OCI-LY1 (cell line): ENCODE data around the gene ART1.
"Not testable (repeated sequence)": the region's sequence is repeated elsewhere in the genome, so short reads cannot be mapped to it uniquely, and the experiment has no call there.

ENCODE experiments used
- H2AFZ ChIP-seq: fragments of 200-600 bp; sonication (generic), shearing (Covaris generic); 2 replicates; pipeline ENCODE4 v1.6.0; 2014; ENCODE audit warnings: antibody characterized with exemption, mild to moderate bottlenecking, low read length
- H3F3A ChIP-seq: fragments of 200-600 bp; sonication (generic), shearing (Covaris generic); 2 replicates; pipeline ENCODE4 v1.6.0; 2014; ENCODE audit warnings: mild to moderate bottlenecking, antibody characterized with exemption, low read length, moderate library complexity; ENCODE audit not compliant: insufficient read depth
- H3K27ac ChIP-seq: fragments of 200-600 bp; sonication (generic); 2 replicates; pipeline ENCODE4 v1.5.1; 2014; ENCODE audit warnings: low read length, mixed run types, mild to moderate bottlenecking, low read depth; ENCODE audit not compliant: poor library complexity, severe bottlenecking
- H3K27me3 ChIP-seq: fragments of 200-600 bp; sonication (generic); 2 replicates; pipeline ENCODE4 v1.6.0; 2014; ENCODE audit warnings: antibody characterized with exemption, mild to moderate bottlenecking, low read length, moderate library complexity; ENCODE audit not compliant: insufficient read depth
- H3K36me3 ChIP-seq: fragments of 200-600 bp; sonication (generic); 2 replicates; pipeline ENCODE4 v1.6.1; 2014; ENCODE audit warnings: mild to moderate bottlenecking, antibody characterized with exemption, low read length, moderate library complexity, mixed read lengths; ENCODE audit not compliant: insufficient read depth
- H3K4me1 ChIP-seq: fragments of 200-600 bp; sonication (generic); 2 replicates; pipeline ENCODE4 v1.5.1; 2014; ENCODE audit warnings: mild to moderate bottlenecking, low read length, moderate library complexity; ENCODE audit not compliant: insufficient read depth, severe bottlenecking
- H3K4me2 ChIP-seq: fragments of 200-600 bp; sonication (generic), shearing (Covaris generic); 2 replicates; pipeline ENCODE4 v1.6.1; 2014; ENCODE audit warnings: low read length
- H3K4me3 ChIP-seq: fragments of 200-600 bp; sonication (generic); 2 replicates; pipeline ENCODE4 v1.5.1; 2014; ENCODE audit warnings: low read length, low read depth, mild to moderate bottlenecking, mixed read lengths; ENCODE audit not compliant: poor library complexity, severe bottlenecking
- H3K79me2 ChIP-seq: fragments of 200-600 bp; shearing (Covaris generic); 2 replicates; pipeline ENCODE4 v1.6.1; 2016; ENCODE audit warnings: mixed run types, low read length, mixed read lengths; ENCODE audit not compliant: insufficient read depth
- H3K9ac ChIP-seq: fragments of 200-600 bp; sonication (generic), shearing (Covaris generic); 2 replicates; pipeline ENCODE4 v1.6.1; 2014; ENCODE audit warnings: mild to moderate bottlenecking, low read length, mixed read lengths
- H3K9me2 ChIP-seq: fragments of 200-600 bp; sonication (generic), shearing (Covaris generic); 2 replicates; pipeline ENCODE4 v1.6.1; 2014; ENCODE audit warnings: low read depth, mild to moderate bottlenecking, low read length, mixed read lengths
- H3K9me3 ChIP-seq: fragments of 200-600 bp; shearing (Covaris generic); 2 replicates; pipeline ENCODE4 v1.6.1; 2014; ENCODE audit warnings: low read length, mixed read lengths
- H4K20me1 ChIP-seq: fragments of 200-600 bp; sonication (generic), shearing (Covaris generic); 2 replicates; pipeline ENCODE4 v1.6.0; 2016; ENCODE audit warnings: mild to moderate bottlenecking, low read length; ENCODE audit not compliant: insufficient read depth
- CTCF ChIP-seq: fragments of 200-600 bp; sonication (generic), shearing (Covaris generic); IDR thresholded peaks from 2 replicates; pipeline ENCODE4 v1.5.1; 2017; ENCODE audit warnings: mild to moderate bottlenecking, antibody characterized with exemption, low read length, moderate library complexity, mixed read lengths
- EZH2 ChIP-seq: fragments of 200-600 bp; sonication (generic), shearing (Covaris generic); IDR thresholded peaks from 2 replicates; pipeline ENCODE4 v1.8.0; 2017; ENCODE audit warnings: borderline replicate concordance, mixed run types, mild to moderate bottlenecking, antibody characterized with exemption, low read length, moderate library complexity, mixed read lengths

Gene ART1

GRCh38 chr11:3641701-3642070 lies 3.2 kb upstream of the ART1 start, which contains the start of gene ART5:
Gene ART5, minus strand, starts transcription at chr11:3641992. Its CDS starts 130 bp downstream, at chr11:3641862.
- no peaks in the 10 kb centered on the region for H4K20me1 ChIP-seq
- no peaks in the 10 kb centered on the region for H3F3A ChIP-seq
- no peaks in the 10 kb centered on the region for H3K79me2 ChIP-seq
- H3K9me2 ChIP-seq: no peaks in the 10 kb centered on the region
- no peaks in the 10 kb centered on the region for H3K9me3 ChIP-seq
- H3K27me3 ChIP-seq: peaks cover 7% of the 10 kb centered on the region; the same call in 1 of the 2 replicates
- H3K27ac ChIP-seq: no peak within 1 kb of the TSS
- TF ChIP-seq CTCF (no peak), EZH2 (no peak)
- no peak within 1 kb of the TSS for H3K4me3 ChIP-seq
- H3K36me3 ChIP-seq: no peaks in the 10 kb centered on the region; the same call in 1 of the 2 replicates
- H2AFZ ChIP-seq: no peak within 1 kb of the TSS
- H3K9ac ChIP-seq: no peak within 1 kb of the TSS
- H3K4me1 ChIP-seq: no peaks in the 10 kb centered on the region
- H3K4me2 ChIP-seq: no peak within 1 kb of the TSS

GRCh38 chr11:3642071-3642951 lies 2.6 kb upstream of the ART1 start:
- H2AFZ ChIP-seq: no peak overlapping the region

GRCh38 chr11:3643102-3643546 lies 1.8 kb upstream of the ART1 start:
- H3K27ac ChIP-seq, H3K4me1 ChIP-seq, H2AFZ ChIP-seq, H3K9me3 ChIP-seq, H3K4me3 ChIP-seq, H3K9me2 ChIP-seq, H3F3A ChIP-seq, H3K9ac ChIP-seq, H3K4me2 ChIP-seq, H3K27me3 ChIP-seq, H3K79me2 ChIP-seq, H4K20me1 ChIP-seq, H3K36me3 ChIP-seq: not testable (repeated sequence)

More at GRCh38 chr11:3642071-3642951, 2.6 kb upstream of the ART1 start:
- H3K9ac ChIP-seq: no peak overlapping the region
- H3K4me2 ChIP-seq: no peak overlapping the region
- no peaks in the 10 kb centered on the region for H3K9me2 ChIP-seq
- H3K27me3 ChIP-seq: peaks cover 7% of the 10 kb centered on the region; the same call in 1 of the 2 replicates
- H3K4me3 ChIP-seq: no peak overlapping the region
- no peaks in the 10 kb centered on the region for H3K4me1 ChIP-seq
- no peaks in the 10 kb centered on the region for H3K79me2 ChIP-seq
- no peaks in the 10 kb centered on the region for H3K9me3 ChIP-seq
- H3F3A ChIP-seq: no peaks in the 10 kb centered on the region
- no peak overlapping the region for H3K27ac ChIP-seq
- TF ChIP-seq CTCF (no peak), EZH2 (no peak)
- H4K20me1 ChIP-seq: no peaks in the 10 kb centered on the region
- no peaks in the 10 kb centered on the region; the same call in 1 of the 2 replicates for H3K36me3 ChIP-seq
